ENCODE data around the gene RTN4. TPM values are rescaled to one million over a fixed set of nuclear protein-coding genes. Genes with fewer than 3 reads are reported as not detected.

The RTN4 gene
- total and polyA plus RNA-seq, 2 of the 4 experiments (the other 2 are of a cell fraction): 77.8 to 588 TPM

GRCh38 chr2:54946220-54946805 lies 103.9 kb downstream of the RTN4 start:
- ChIA-PET POLR2A (ENCODE audit: unreplicated experiment) (interaction anchor here (0.6 kb wide), 1 partner anchor 904 kb away, joined by 3 read pairs; no protein-coding TSS in a partner anchor), CTCF (no interaction called here)
- ATAC-seq (ENCODE audit: low read depth) (no peak), DNase-seq (no peak)
- H2BK15ac ChIP-seq (ENCODE audit: low read depth, low read length): 0 out of 3 replicates have a peak overlapping the region, but pooled peaks have one; percentile 18
- H3K79me1 ChIP-seq (ENCODE audit: low read depth in 1 of 2, low read length in 2 of 2): peaks cover 0 to 18% of the 10 kb centered on the region in 2 experiments; a peak in 2 of 4 replicates
- H3K23ac ChIP-seq (ENCODE audit: low read depth, low read length): peak overlapping the region; percentile 20; the same call in 1 of the 2 replicates
- in situ Hi-C loops (cut with MboI; ENCODE audit: low sequenced_read_pairs): no loop called here
- intact Hi-C loops (cut with micrococcal nuclease): no loop called here
- H3K4me1 ChIP-seq (ENCODE audit: control insufficient read depth, insufficient read depth, low read length): peaks cover 23% of the 10 kb centered on the region
- H2AFZ ChIP-seq (replicated peaks; ENCODE audit: low read length, poor library complexity): peak overlapping the region; percentile 27
- no peaks in the 10 kb centered on the region for H4K20me1 ChIP-seq (ENCODE audit: insufficient read depth, low read length)
- peak overlapping the region; percentile 86 for H2AK5ac ChIP-seq (ENCODE audit: low read depth, low read length)
- 100% methylated on average over 5 of the region's 9 CpGs; no CpG with 5 or more reads in 1 of the 2 experiments for WGBS, 2 experiments (ENCODE audit: extremely low coverage in 2 of 2, insufficient read length in 1 of 2)
- TF ChIP-seq POLR2A (IDR thresholded peaks at IDR 0.05; ENCODE audit: low read depth, low read length): no peak
- no peak for TF ChIP-seq BHLHE40 (IDR thresholded peaks at IDR 0.05; ENCODE audit: low read depth, low read length)
- no peak for TF ChIP-seq RFX5 (IDR thresholded peaks at IDR 0.05; ENCODE audit: low read depth, low read length)
- no peak for TF ChIP-seq FOS (IDR thresholded peaks at IDR 0.05; ENCODE audit: low read depth, low read length)
- no peak for TF ChIP-seq NFE2L2 (IDR thresholded peaks at IDR 0.05; ENCODE audit: low read depth, low read length)
- no peak for TF ChIP-seq MAFK (IDR thresholded peaks at IDR 0.05; ENCODE audit: low read depth, low read length)
- TF ChIP-seq MAZ (IDR thresholded peaks at IDR 0.05; ENCODE audit: borderline replicate concordance, low read depth, low read length): no peak
- TF ChIP-seq RAD21 (IDR thresholded peaks at IDR 0.05; ENCODE audit: low read length): no peak
- TF ChIP-seq, protein P1, sequence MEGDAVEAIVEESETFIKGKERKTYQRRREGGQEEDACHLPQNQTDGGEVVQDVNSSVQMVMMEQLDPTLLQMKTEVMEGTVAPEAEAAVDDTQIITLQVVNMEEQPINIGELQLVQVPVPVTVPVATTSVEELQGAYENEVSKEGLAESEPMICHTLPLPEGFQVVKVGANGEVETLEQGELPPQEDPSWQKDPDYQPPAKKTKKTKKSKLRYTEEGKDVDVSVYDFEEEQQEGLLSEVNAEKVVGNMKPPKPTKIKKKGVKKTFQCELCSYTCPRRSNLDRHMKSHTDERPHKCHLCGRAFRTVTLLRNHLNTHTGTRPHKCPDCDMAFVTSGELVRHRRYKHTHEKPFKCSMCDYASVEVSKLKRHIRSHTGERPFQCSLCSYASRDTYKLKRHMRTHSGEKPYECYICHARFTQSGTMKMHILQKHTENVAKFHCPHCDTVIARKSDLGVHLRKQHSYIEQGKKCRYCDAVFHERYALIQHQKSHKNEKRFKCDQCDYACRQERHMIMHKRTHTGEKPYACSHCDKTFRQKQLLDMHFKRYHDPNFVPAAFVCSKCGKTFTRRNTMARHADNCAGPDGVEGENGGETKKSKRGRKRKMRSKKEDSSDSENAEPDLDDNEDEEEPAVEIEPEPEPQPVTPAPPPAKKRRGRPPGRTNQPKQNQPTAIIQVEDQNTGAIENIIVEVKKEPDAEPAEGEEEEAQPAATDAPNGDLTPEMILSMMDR (conservative IDR thresholded peaks at IDR 0.05; ENCODE audit: low read depth, low read length): no peak
- TF ChIP-seq RCOR1 (IDR thresholded peaks at IDR 0.05; ENCODE audit: insufficient replicate concordance, low read length): no peak
- no peak for TF ChIP-seq MXI1 (IDR thresholded peaks at IDR 0.05; ENCODE audit: borderline replicate concordance, low read depth, low read length)
- no peak for TF ChIP-seq CEBPB (IDR thresholded peaks at IDR 0.05; ENCODE audit: low read depth, low read length)
- TF ChIP-seq SMC3 (IDR thresholded peaks at IDR 0.05; ENCODE audit: low read depth, low read length): no peak
- TF ChIP-seq ELK1 (IDR thresholded peaks at IDR 0.05; ENCODE audit: borderline replicate concordance, low read depth, low read length): no peak
- TF ChIP-seq USF2 (IDR thresholded peaks at IDR 0.05; ENCODE audit: low read depth, low read length): no peak
- peak overlapping the region; percentile 25; the same call in 1 of the 2 replicates for H3K18ac ChIP-seq (ENCODE audit: low read depth, low read length)
- H3K9ac ChIP-seq (ENCODE audit: low read depth, low read length): no peak overlapping the region
- H2BK5ac ChIP-seq (ENCODE audit: low read depth, low read length, poor library complexity, severe bottlenecking): peak overlapping the region; percentile 3
- BruUV-seq (replicated peaks): no TSS peak
- no peak overlapping the region for H2AK9ac ChIP-seq (replicated peaks; ENCODE audit: low read depth, low read length, poor library complexity)
- peak overlapping the region; percentile 30 for H2BK120ac ChIP-seq (ENCODE audit: low read depth, low read length)
- no peak overlapping the region for H3K27ac ChIP-seq (ENCODE audit: insufficient read depth, low read length)
- no peak overlapping the region for H3K4me2 ChIP-seq (ENCODE audit: low read depth, low read length)
- no peaks in the 10 kb centered on the region for H3K9me3 ChIP-seq (ENCODE audit: control insufficient read depth, insufficient read depth, low read length)
- no peaks in the 10 kb centered on the region for H3K36me3 ChIP-seq (ENCODE audit: control insufficient read depth, insufficient read depth, low read length)
- peak overlapping the region; percentile 72; the same call in 1 of the 2 replicates for H3K14ac ChIP-seq (replicated peaks; ENCODE audit: low read depth, low read length)
- H3K4me3 ChIP-seq (ENCODE audit: insufficient read depth, low read depth, low read length): no peak overlapping the region
- H2BK20ac ChIP-seq (ENCODE audit: low read depth, low read length): 0 out of 2 replicates have a peak overlapping the region, but pooled peaks have one; percentile 18
- H3K4ac ChIP-seq (ENCODE audit: low read depth, low read length): peak overlapping the region; percentile 33; the same call in 1 of the 2 replicates
- H3K9me1 ChIP-seq (ENCODE audit: insufficient read depth, low read length): peaks cover 25% of the 10 kb centered on the region
- no peak overlapping the region for H3K56ac ChIP-seq (ENCODE audit: extremely low read depth, insufficient read depth, low read length)
- peak overlapping the region; percentile 14; the same call in 1 of the 2 replicates for H4K91ac ChIP-seq (ENCODE audit: insufficient read depth, low read depth, low read length)
- peaks cover 2% of the 10 kb centered on the region; the same call in 1 of the 2 replicates for H3K27me3 ChIP-seq (ENCODE audit: control insufficient read depth, insufficient read depth, low read length)
- no peak overlapping the region for H4K5ac ChIP-seq (ENCODE audit: low read depth, low read length)
- dilution Hi-C loops (cut with HindIII; ENCODE audit: low sequenced_read_pairs, unreplicated experiment): no loop called here
- H4K8ac ChIP-seq (ENCODE audit: low read depth in 2 of 2, low read length in 2 of 2): peak overlapping the region in 1 of 2 experiments; percentile 22; a peak in 1 of 4 replicates
